GM10847 (cell line): ENCODE results near the gene CADM1.

Source experiments
- POLR2A ChIP-seq: IDR thresholded peaks from 2 replicates; pipeline ENCODE4 v1.6.1; 2011; ENCODE audit not compliant: insufficient read length; ENCODE audit errors: extremely low read depth

The CADM1 gene

GRCh38 chr11:115411120-115411519, 93.1 kb downstream of the CADM1 start:
- no peak for TF ChIP-seq POLR2A

DNA sequence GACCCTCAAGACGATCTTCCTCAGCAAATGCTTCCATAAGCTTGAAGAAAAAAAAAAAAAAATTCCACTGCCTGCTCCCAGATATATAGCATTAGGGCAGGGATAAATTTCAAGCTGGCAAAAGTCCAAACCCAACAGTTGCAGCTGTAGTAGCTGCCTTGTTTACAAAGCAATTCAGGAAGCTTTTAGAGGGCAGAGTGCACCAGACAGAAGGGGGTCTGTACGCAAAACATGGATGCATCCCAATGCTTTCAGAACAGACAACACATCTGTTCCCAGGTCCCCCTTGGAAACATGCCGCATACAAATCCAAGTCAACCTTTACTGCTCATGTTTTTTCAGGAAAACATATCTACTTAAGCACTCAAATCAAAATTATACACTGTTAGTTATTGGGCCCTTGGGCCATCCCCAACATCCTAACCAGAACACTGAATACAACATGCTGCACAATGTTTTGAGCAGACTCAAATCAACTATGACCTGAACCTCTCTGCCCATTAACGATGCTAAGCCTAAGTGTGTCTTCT, 94.5 kb downstream of the CADM1 start:
- TF ChIP-seq POLR2A, result no peak

GRCh38 chr11:115409116-115409670, 95.0 kb downstream of the CADM1 start:
- TF ChIP-seq POLR2A, result no peak

GRCh38 chr11:115408036-115408921, 95.9 kb downstream of the CADM1 start:
- no peak for TF ChIP-seq POLR2A

DNA sequence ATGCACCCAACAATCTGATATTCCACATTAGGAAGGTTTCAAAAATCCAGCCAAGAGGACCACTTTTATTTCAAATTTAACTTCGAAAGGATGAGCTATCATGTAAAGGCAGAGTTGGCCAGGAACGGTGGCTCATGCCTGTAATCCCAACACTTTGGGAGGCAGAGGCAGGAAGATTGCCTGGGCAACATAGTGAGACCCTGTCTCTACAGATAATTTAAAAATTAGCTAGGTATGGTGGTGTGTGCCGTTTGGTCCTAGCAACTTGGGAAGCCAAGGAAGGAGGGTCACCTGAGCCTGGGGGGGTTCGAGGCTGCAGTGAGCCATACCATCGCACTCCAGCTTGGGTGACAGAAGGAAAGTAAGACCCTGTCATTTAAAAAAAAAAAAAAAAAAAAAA, 96.7 kb downstream of the CADM1 start:
- no peak for TF ChIP-seq POLR2A

GRCh38 chr11:115406404-115406803, 97.8 kb downstream of the CADM1 start:
- no peak for TF ChIP-seq POLR2A

- no peak for TF ChIP-seq POLR2A
Observed at GRCh38 chr11:115398333-115399080, 105.7 kb downstream of the CADM1 start.

DNA sequence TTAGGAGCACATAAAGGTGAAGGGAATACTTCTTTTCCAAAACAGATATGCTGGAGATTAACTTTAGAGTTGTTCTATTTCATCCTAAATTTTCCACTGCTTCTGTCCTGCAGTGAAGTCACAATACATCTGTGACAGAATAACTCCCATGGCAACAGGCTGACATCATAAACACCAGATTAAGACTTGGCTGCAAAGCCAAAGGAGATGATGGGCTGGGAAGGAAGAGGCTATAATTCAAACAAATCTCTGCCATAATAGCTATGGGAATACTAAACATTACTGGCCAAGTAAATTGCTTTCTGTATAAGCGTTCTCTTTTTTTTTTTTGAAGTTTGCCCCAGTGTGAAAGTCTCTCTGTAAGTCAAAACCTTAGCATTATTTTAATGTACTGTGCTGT, 107.7 kb downstream of the CADM1 start:
- no peak for TF ChIP-seq POLR2A

GRCh38 chr11:115393950-115394349, 110.3 kb downstream of the CADM1 start:
- no peak for TF ChIP-seq POLR2A

DNA sequence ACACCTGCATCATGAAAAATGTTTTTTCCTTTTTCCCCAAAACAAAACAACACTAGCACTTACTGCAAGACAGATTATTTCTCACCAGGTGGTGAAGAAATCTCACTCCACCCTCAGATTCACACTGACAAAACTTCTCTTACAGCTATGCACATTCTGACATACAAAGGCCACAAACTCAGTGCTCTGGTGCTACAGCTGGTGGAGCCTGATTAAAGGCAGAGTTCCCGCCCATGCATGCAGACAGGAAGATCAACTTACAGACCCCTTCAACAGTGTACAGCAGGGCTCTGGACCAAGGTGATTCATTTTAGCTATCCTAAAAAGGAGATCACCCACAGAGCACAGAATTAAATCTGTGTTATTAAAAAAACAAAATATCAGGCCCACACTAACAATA, 112.6 kb downstream of the CADM1 start:
- no peak for TF ChIP-seq POLR2A

GRCh38 chr11:115391160-115391559, 113.1 kb downstream of the CADM1 start:
- no peak for TF ChIP-seq POLR2A

DNA sequence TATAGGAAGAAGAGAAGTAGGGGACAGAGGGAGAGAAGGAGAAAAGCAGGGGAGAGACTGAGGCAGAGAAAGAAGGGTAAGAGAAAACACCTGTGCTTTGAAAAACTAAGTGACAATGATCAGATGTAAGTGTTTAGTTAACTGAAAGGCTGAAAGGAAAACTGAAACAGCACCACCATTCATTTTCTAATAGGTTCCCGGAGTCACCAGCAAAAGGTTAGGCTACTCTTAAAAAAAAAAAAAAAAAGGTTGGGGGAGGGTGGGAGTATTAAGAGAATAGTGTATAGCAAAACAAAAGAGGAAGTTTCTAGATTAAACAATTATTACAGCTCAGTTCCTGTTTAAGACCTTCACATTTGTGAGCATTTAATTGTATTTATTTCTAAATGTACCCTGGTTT, 113.8 kb downstream of the CADM1 start:
- no peak for TF ChIP-seq POLR2A

- TF ChIP-seq POLR2A, result no peak
Observed at GRCh38 chr11:115389790-115390189, 114.4 kb downstream of the CADM1 start.

- no peak for TF ChIP-seq POLR2A
Observed at GRCh38 chr11:115385226-115385625, 119.0 kb downstream of the CADM1 start.

GRCh38 chr11:115384236-115384635, 120.0 kb downstream of the CADM1 start:
- TF ChIP-seq POLR2A, result no peak

- no peak for TF ChIP-seq POLR2A
Observed at GRCh38 chr11:115383431-115383830, 120.8 kb downstream of the CADM1 start.
